ENCODE data around the gene RPL3.

DNA sequence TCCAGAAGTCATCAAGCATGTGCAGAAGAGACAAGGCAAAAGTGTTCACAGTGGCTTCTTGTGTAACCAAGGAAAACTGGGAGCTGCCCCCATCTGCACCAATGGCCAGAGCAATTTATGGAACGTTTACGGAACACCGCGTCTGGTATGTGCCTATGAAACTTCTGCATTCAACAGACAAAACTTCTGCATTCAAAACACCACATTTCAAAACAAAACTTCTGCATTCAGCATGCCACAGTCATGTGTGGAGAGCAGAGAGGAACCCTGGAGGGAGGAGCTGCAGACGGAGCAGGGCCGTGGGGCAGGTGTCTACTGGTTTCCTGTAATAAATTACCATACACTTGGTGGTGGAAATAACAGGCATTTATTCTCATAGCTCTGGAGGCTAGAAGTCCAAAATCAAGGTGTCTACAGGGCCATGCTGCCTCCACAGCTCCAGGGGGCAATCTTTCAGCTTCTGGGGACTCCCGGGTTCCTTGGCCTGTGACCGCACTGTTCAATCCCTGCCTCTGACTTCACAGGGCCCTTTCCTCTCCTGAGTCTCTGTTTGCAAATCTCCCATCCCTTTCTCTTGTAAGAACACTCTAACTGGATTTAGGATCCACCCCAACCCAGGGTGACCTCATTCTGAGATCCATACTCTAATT, 32.2 kb downstream of the RPL3 start:
- TF ChIP-seq, protein P1, sequence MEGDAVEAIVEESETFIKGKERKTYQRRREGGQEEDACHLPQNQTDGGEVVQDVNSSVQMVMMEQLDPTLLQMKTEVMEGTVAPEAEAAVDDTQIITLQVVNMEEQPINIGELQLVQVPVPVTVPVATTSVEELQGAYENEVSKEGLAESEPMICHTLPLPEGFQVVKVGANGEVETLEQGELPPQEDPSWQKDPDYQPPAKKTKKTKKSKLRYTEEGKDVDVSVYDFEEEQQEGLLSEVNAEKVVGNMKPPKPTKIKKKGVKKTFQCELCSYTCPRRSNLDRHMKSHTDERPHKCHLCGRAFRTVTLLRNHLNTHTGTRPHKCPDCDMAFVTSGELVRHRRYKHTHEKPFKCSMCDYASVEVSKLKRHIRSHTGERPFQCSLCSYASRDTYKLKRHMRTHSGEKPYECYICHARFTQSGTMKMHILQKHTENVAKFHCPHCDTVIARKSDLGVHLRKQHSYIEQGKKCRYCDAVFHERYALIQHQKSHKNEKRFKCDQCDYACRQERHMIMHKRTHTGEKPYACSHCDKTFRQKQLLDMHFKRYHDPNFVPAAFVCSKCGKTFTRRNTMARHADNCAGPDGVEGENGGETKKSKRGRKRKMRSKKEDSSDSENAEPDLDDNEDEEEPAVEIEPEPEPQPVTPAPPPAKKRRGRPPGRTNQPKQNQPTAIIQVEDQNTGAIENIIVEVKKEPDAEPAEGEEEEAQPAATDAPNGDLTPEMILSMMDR (IDR thresholded peaks at IDR 0.05), result no peak
- TF ChIP-seq EZH2 (IDR thresholded peaks at IDR 0.05; ENCODE audit: borderline replicate concordance, insufficient read depth, low read depth, low read length, poor library complexity, severe bottlenecking), result no peak

All from B cell (primary cell).